SK-N-SH (cell line): Measurements from ENCODE around the gene DND1. TPM values are rescaled to one million over a fixed set of nuclear protein-coding genes. Genes with fewer than 3 reads are reported as not detected.

Source experiments
- CTCF ChIA-PET: fragments of 300-600, 350-600 bp; formaldehyde crosslinking; extraction: SDS; loops from one replicate; lab custom pipeline; 2021; lab: Yijun Ruan, JAX
- POLR2A ChIA-PET: fragments of 350-600 bp; sonication (Branson Sonifier 250); formaldehyde crosslinking; extraction: SDS; loops from one replicate; lab custom pipeline; 2020; ENCODE audit warnings: antibody characterized with exemption, inconsistent platforms; lab: Yijun Ruan, JAX
- DNase-seq: peaks from one replicate; pipeline ENCODE4 v3.0.0; 2012
- H2AFZ ChIP-seq: fragments of 200-600 bp; sonication (generic); 2 replicates; pipeline ENCODE4 v1.8.1; 2016; ENCODE audit warnings: antibody characterized with exemption, mild to moderate bottlenecking, low read depth
- H3F3A ChIP-seq: fragments of 200-600 bp; sonication (generic); replicated peaks from 2 replicates; pipeline ENCODE3; 2016; ENCODE audit warnings: antibody characterized with exemption, mild to moderate bottlenecking; ENCODE audit not compliant: insufficient read depth
- H3K27ac ChIP-seq, 2 experiments: fragments of 200-500 bp in 1 of 2; fragments of 200-600 bp in 1 of 2; sonication (Bioruptor generic) in 1 of 2; sonication (generic), shearing (Covaris generic) in 1 of 2; 2 replicates each; pipeline versions ENCODE4 v1.5.1 to v1.6.1; 2014 to 2016; ENCODE audit warnings: low read depth in 2 of 2, inconsistent platforms in 1 of 2, low read length in 1 of 2, mild to moderate bottlenecking in 1 of 2, mixed read lengths in 1 of 2
- H3K27me3 ChIP-seq: fragments of 200-600 bp; sonication (generic), shearing (Covaris generic); 2 replicates; pipeline ENCODE4 v1.6.1; 2016; ENCODE audit warnings: mixed run types; ENCODE audit not compliant: insufficient read depth
- H3K36me3 ChIP-seq, 2 experiments: fragments of 200-500 bp in 1 of 2; fragments of 200-600 bp in 1 of 2; sonication (Bioruptor generic) in 1 of 2; sonication (generic) in 1 of 2; replicated peaks in 1 of 2; 2 replicates each; pipeline versions ENCODE3 to v1.5.1; 2014 to 2016; ENCODE audit warnings: low read length in 1 of 2, mild to moderate bottlenecking in 1 of 2; ENCODE audit not compliant: insufficient read depth in 2 of 2, control insufficient read depth in 1 of 2
- H3K4me1 ChIP-seq, 2 experiments: fragments of 200-500 bp in 1 of 2; fragments of 200-600 bp in 1 of 2; sonication (Bioruptor generic) in 1 of 2; sonication (generic), shearing (Covaris generic) in 1 of 2; 2 replicates each; pipeline versions ENCODE4 v1.5.1 to v1.6.1; 2014 to 2016; ENCODE audit warnings: low read depth in 1 of 2, low read length in 1 of 2, mixed run types in 1 of 2; ENCODE audit not compliant: insufficient read depth in 2 of 2, control insufficient read depth in 1 of 2
- H3K4me2 ChIP-seq: fragments of 200-600 bp; sonication (generic), shearing (Covaris generic); 2 replicates; pipeline ENCODE4 v1.6.1; 2017; ENCODE audit warnings: mixed run types
- H3K4me3 ChIP-seq, 2 experiments: fragments of 200-500 bp in 1 of 2; fragments of 200-600 bp in 1 of 2; sonication (Bioruptor generic) in 1 of 2; sonication (generic), shearing (Covaris generic) in 1 of 2; 2 replicates each; pipeline versions ENCODE4 v1.5.1 to v1.8.1; 2014 to 2016; ENCODE audit warnings: low read depth in 2 of 2, inconsistent platforms in 1 of 2, low read length in 1 of 2, mild to moderate bottlenecking in 1 of 2, mixed read lengths in 1 of 2, moderate library complexity in 1 of 2
- H3K79me2 ChIP-seq: fragments of 200-600 bp; sonication (generic); 2 replicates; pipeline ENCODE4 v1.8.1; 2017; ENCODE audit warnings: mild to moderate bottlenecking; ENCODE audit not compliant: insufficient read depth
- H3K9ac ChIP-seq: fragments of 200-600 bp; sonication (generic); 2 replicates; pipeline ENCODE4 v1.6.1; 2017; ENCODE audit warnings: mixed run types
- H3K9me2 ChIP-seq: fragments of 200-600 bp; sonication (generic); 2 replicates; pipeline ENCODE4 v1.6.1; 2017; ENCODE audit warnings: mixed run types
- H3K9me3 ChIP-seq: fragments of 200-600 bp; sonication (generic); 2 replicates; pipeline ENCODE4 v1.6.1; 2017; ENCODE audit warnings: mixed run types, mild to moderate bottlenecking, moderate library complexity
- H4K20me1 ChIP-seq: fragments of 200-600 bp; sonication (generic); 2 replicates; pipeline ENCODE4 v1.6.1; 2017; ENCODE audit warnings: mild to moderate bottlenecking, mixed run types; ENCODE audit not compliant: insufficient read depth
- CHD2 ChIP-seq: fragments of 150-350 bp; IDR thresholded peaks from 2 replicates; pipeline ENCODE4 v1.6.1; 2018; ENCODE audit warnings: low read length; ENCODE audit not compliant: partially characterized antibody
- EZH2phosphoT487 ChIP-seq: fragments of 200-600 bp; sonication (generic); IDR thresholded peaks from 2 replicates; pipeline ENCODE4 v1.6.1; 2017; ENCODE audit warnings: low read depth, mixed run types, mild to moderate bottlenecking, antibody characterized with exemption, moderate library complexity, borderline replicate concordance
- FOSL2 ChIP-seq: IDR thresholded peaks from 2 replicates; pipeline ENCODE4 v1.4.0; 2012; ENCODE audit warnings: low read depth, mild to moderate bottlenecking, moderate library complexity, borderline replicate concordance
- FOXJ3 ChIP-seq: sonication (generic); formaldehyde crosslinking; IDR thresholded peaks from 2 replicates; pipeline ENCODE4 v1.5.1; 2020; ENCODE audit warnings: mild to moderate bottlenecking, missing genetic modification reagents
- FOXM1 ChIP-seq: IDR thresholded peaks from 2 replicates; pipeline ENCODE4 v1.4.0; 2012; ENCODE audit warnings: low read depth, mild to moderate bottlenecking
- IRF3 ChIP-seq: fragments of 150-350 bp; IDR thresholded peaks from 2 replicates; pipeline ENCODE4 v1.6.1; 2016; ENCODE audit warnings: mild to moderate bottlenecking, low read depth, low read length
- JUND ChIP-seq: IDR thresholded peaks from 2 replicates; pipeline ENCODE4 v1.4.0; 2012
- MAX ChIP-seq: IDR thresholded peaks from 2 replicates; pipeline ENCODE4 v1.4.0; 2012; ENCODE audit warnings: low read depth
- MXI1 ChIP-seq: IDR thresholded peaks from 2 replicates; pipeline ENCODE4 v1.6.1; 2012; ENCODE audit warnings: mild to moderate bottlenecking, low read depth, low read length, improper control_type of control experiment
- NFIC ChIP-seq: IDR thresholded peaks from 2 replicates; pipeline ENCODE4 v1.4.0; 2012; ENCODE audit warnings: borderline replicate concordance
- NRF1 ChIP-seq: IDR thresholded peaks from 2 replicates; pipeline ENCODE4 v1.6.1; 2012; ENCODE audit warnings: low read depth, mild to moderate bottlenecking, low read length
- PBX3 ChIP-seq: IDR thresholded peaks from 2 replicates; pipeline ENCODE4; 2012
- RXRA ChIP-seq: IDR thresholded peaks from 2 replicates; pipeline ENCODE4 v1.4.0; 2012; ENCODE audit warnings: low read depth, mild to moderate bottlenecking, borderline replicate concordance
- SIN3A ChIP-seq: IDR thresholded peaks from 2 replicates; pipeline ENCODE4 v1.6.1; 2012; ENCODE audit warnings: low read depth, mild to moderate bottlenecking, low read length, moderate library complexity, borderline replicate concordance
- TAF1 ChIP-seq: IDR thresholded peaks from 2 replicates; pipeline ENCODE4 v1.6.1; 2012; ENCODE audit warnings: low read depth, mild to moderate bottlenecking, low read length, moderate library complexity, borderline replicate concordance
- YY1 ChIP-seq: IDR thresholded peaks from 2 replicates; pipeline ENCODE4 v1.4.0; 2012; ENCODE audit warnings: low read depth, mild to moderate bottlenecking
- ZBTB33 ChIP-seq: IDR thresholded peaks from 2 replicates; pipeline ENCODE4 v1.4.0; 2012; ENCODE audit warnings: low read depth, borderline replicate concordance
- WGBS: methylation state at CpG from one replicate; pipeline ENCODE4 v1.1.6; 2017; ENCODE audit warnings: low lambda C conversion rate; 5-methylcytosine and 5-hydroxymethylcytosine counted together
- polyA plus RNA-seq, 3 experiments: library from polyadenylated mRNA; depleted of rRNA; stranded (reverse); fragments of >200 nt; gene quantifications; 2 replicates each; pipeline ENCODE4 v1.2.3, GENCODE V29; 2012

The DND1 gene
- polyA plus RNA-seq, 1 of the 3 experiments (the other 2 are of a cell fraction): 1.2 TPM

- Histone ChIP-seq H3K27ac (no peak overlapping the region), H3K27me3 (no peaks in the 10 kb centered on the region), H3K79me2 (no peaks in the 10 kb centered on the region), H3K9me2 (no peaks in the 10 kb centered on the region), H4K20me1 (no peaks in the 10 kb centered on the region), H3K4me1 (no peaks in the 10 kb centered on the region), H3K9ac (no peak overlapping the region), H3K36me3 (no peaks in the 10 kb centered on the region), H3K4me3 (no peak overlapping the region), H3K4me2 (no peak overlapping the region), H3F3A (no peaks in the 10 kb centered on the region), H3K9me3 (no peaks in the 10 kb centered on the region), H2AFZ (no peak overlapping the region)
- 53% methylated on average over 1 of the region's 1 CpG for WGBS
- POLR2A ChIA-PET: no interaction called here
- no peak for TF ChIP-seq IRF3
- no peak for TF ChIP-seq SIN3A
- no peak for TF ChIP-seq YY1
- no peak for TF ChIP-seq TAF1
- no peak for TF ChIP-seq JUND
- TF ChIP-seq FOSL2: no peak
- no peak for TF ChIP-seq FOXM1
- no peak for TF ChIP-seq NFIC
- no peak for TF ChIP-seq FOXJ3 (CRISPR knock-in tag)
- no peak for TF ChIP-seq PBX3
- TF ChIP-seq ZBTB33: no peak
- TF ChIP-seq NRF1: no peak
- TF ChIP-seq CHD2: no peak
- no peak for TF ChIP-seq MAX
- no peak for TF ChIP-seq EZH2phosphoT487
- no peak for TF ChIP-seq RXRA
- TF ChIP-seq MXI1: no peak
- DNase-seq: no peak
- CTCF ChIA-PET: no interaction called here
These were observed 44.7 kb downstream of the DND1 start for GRCh38 chr5:140628711-140629110.
